Measurements from ENCODE around the gene C1QTNF8. TPM values are rescaled to one million over a fixed set of nuclear protein-coding genes. Genes with fewer than 3 reads are reported as not detected.

Gene C1QTNF8
- total and polyA plus RNA-seq, 2 of the 8 experiments (the other 6 are each of a cell fraction or from before 2014, with no cell fraction given): not detected

- H3K27me3 ChIP-seq (replicated peaks in 1 of 4; ENCODE audit: control insufficient read depth in 3 of 4, extremely low read depth in 1 of 4, insufficient read depth in 3 of 4, low read length in 3 of 4): no peaks in the 10 kb centered on the region
- H3K4ac ChIP-seq (replicated peaks; ENCODE audit: insufficient read length, low read depth, low read length): no peak overlapping the region
- no peak overlapping the region for H3K9ac ChIP-seq (replicated peaks in 1 of 4; ENCODE audit: extremely low read depth in 1 of 4, low read depth in 3 of 4, low read length in 3 of 4)
- H3K23me2 ChIP-seq (ENCODE audit: low read depth, low read length): no peaks in the 10 kb centered on the region
- peaks cover 0 to 6% (median 0%) of the 10 kb centered on the region in 4 experiments; a peak in 2 of 7 replicates for H3K4me1 ChIP-seq (replicated peaks in 1 of 4; ENCODE audit: control insufficient read depth in 3 of 4, insufficient read depth in 4 of 4, low read length in 3 of 4)
- no peak overlapping the region for H2BK5ac ChIP-seq (ENCODE audit: low read depth, low read length)
- H4K91ac ChIP-seq (replicated peaks; ENCODE audit: insufficient read length, low read length): no peak overlapping the region
- ChIA-PET CTCF (ENCODE audit: partially characterized antibody) (no interaction called here), POLR2A (ENCODE audit: partially characterized antibody) (interaction anchor here (0.8 to 1.2 kb wide), 2 partner anchors 16 to 328 kb away, joined by 3 read pairs; no protein-coding TSS in a partner anchor)
- H2BK15ac ChIP-seq (ENCODE audit: low read length): no peak overlapping the region
- H3K27ac ChIP-seq (ENCODE audit: low read depth, low read length): no peak overlapping the region
- no peaks in the 10 kb centered on the region for H3K9me3 ChIP-seq (ENCODE audit: insufficient read depth in 2 of 2, low read depth in 1 of 2, low read length in 1 of 2)
- H2AK5ac ChIP-seq (ENCODE audit: low read depth, low read length): no peak overlapping the region
- H3K18ac ChIP-seq (ENCODE audit: extremely low read depth, low read length): no peak overlapping the region
- DNase-seq (ENCODE audit: low read depth in 1 of 2, low spot score in 2 of 2): no peak
- no peaks in the 10 kb centered on the region for H3K79me2 ChIP-seq (ENCODE audit: control insufficient read depth in 1 of 2, insufficient read depth in 2 of 2, low read length in 2 of 2)
- FAIRE-seq: no peak
- H3K14ac ChIP-seq (ENCODE audit: insufficient read length): no peak overlapping the region
- no peak overlapping the region for H3K23ac ChIP-seq (ENCODE audit: insufficient read length)
- WGBS, 2 experiments (ENCODE audit: extremely low coverage in 1 of 2, insufficient coverage in 1 of 2, insufficient read length in 1 of 2, insufficient replicate concordance in 2 of 2, low coverage in 1 of 2, low lambda C conversion rate in 2 of 2, missing lambda C conversion rate in 1 of 2): 93% methylated on average over 5 of the region's 8 CpGs; no CpG with 5 or more reads in 1 of the 2 experiments
- no peak overlapping the region for H2BK20ac ChIP-seq (ENCODE audit: low read length)
- H3K36me3 ChIP-seq (ENCODE audit: control insufficient read depth in 2 of 4, insufficient read depth in 4 of 4, low read length in 3 of 4): no peaks in the 10 kb centered on the region
- no peak overlapping the region for H3K56ac ChIP-seq (replicated peaks; ENCODE audit: insufficient read length, low read depth, low read length)
- no peak overlapping the region for H4K5ac ChIP-seq (ENCODE audit: insufficient read length, low read depth, low read length)
- no peaks in the 10 kb centered on the region for H4K20me1 ChIP-seq (replicated peaks in 1 of 2; ENCODE audit: control insufficient read depth in 1 of 2, insufficient read depth in 2 of 2, low read length in 2 of 2)
- H4K8ac ChIP-seq (ENCODE audit: extremely low read depth, insufficient read depth, low read length): no peak overlapping the region
- H2BK12ac ChIP-seq (ENCODE audit: low read depth, low read length): no peak overlapping the region
- H2AFZ ChIP-seq (ENCODE audit: low read length): no peak overlapping the region
- H3K4me2 ChIP-seq (ENCODE audit: insufficient read depth in 1 of 2, low read depth in 2 of 2, low read length in 2 of 2): no peak overlapping the region
- no peak overlapping the region for H3K4me3 ChIP-seq (ENCODE audit: extremely low read depth in 1 of 4, insufficient read depth in 2 of 4, low read depth in 3 of 4, low read length in 4 of 4)
- no peaks in the 10 kb centered on the region for H3K79me1 ChIP-seq (ENCODE audit: low read depth, low read length)
- H2BK120ac ChIP-seq (replicated peaks; ENCODE audit: low read depth, low read length): no peak overlapping the region
- TF ChIP-seq CBX5 (IDR thresholded peaks at IDR 0.05; ENCODE audit: low read depth, low read length): no peak
- TF ChIP-seq BRCA1 (IDR thresholded peaks at IDR 0.05; ENCODE audit: low read depth, low read length): no peak
- TF ChIP-seq CHD2 (IDR thresholded peaks at IDR 0.05; ENCODE audit: low read length): no peak
- TF ChIP-seq SIX5 (IDR thresholded peaks at IDR 0.05; ENCODE audit: low read depth, low read length): no peak
- TF ChIP-seq E2F6 (IDR thresholded peaks at IDR 0.05): no peak
- TF ChIP-seq SAP30 (IDR thresholded peaks at IDR 0.05; ENCODE audit: insufficient read depth, insufficient replicate concordance, low read length): no peak
- no peak for TF ChIP-seq CHD1 (IDR thresholded peaks at IDR 0.05; ENCODE audit: low read depth, low read length)
- no peak for TF ChIP-seq USF2 (IDR thresholded peaks at IDR 0.05; ENCODE audit: low read length)
- TF ChIP-seq TAF1 (IDR thresholded peaks at IDR 0.05; ENCODE audit: low read depth, low read length): no peak
- TF ChIP-seq KDM5A (IDR thresholded peaks at IDR 0.05; ENCODE audit: low read length): no peak
- no peak for TF ChIP-seq KDM4A (IDR thresholded peaks at IDR 0.05; ENCODE audit: low read depth, low read length, severe bottlenecking)
- no peak for TF ChIP-seq JUND (IDR thresholded peaks at IDR 0.05; ENCODE audit: low read length)
- TF ChIP-seq TEAD4 (IDR thresholded peaks at IDR 0.05; ENCODE audit: low read depth, low read length): no peak
Observed at GRCh38 chr16:1130382-1130781, 34.3 kb upstream of the C1QTNF8 start.

Data from H1 (cell line).